Heart left ventricle (tissue), 16 donors: ENCODE results near the gene RAB20. TPM values are rescaled to one million over a fixed set of nuclear protein-coding genes. Genes with fewer than 3 reads are reported as not detected.
A peak's percentile ranks its signal among the peaks of the same experiment; 100 is the strongest.

Experiments used
- ATAC-seq, 4 donors: fragments of 200-7000 bp; cut with Tn5 transposase; one replicate each; pipeline ENCODE4 v1.9.1; 2020 to 2022; ENCODE audit warnings: moderate library complexity in 4 of 4, mild to moderate bottlenecking in 3 of 4, moderate number of reproducible peaks in 1 of 4
- DNase-seq, 5 donors: peaks; one replicate each; pipeline ENCODE4 v3.0.0-alpha.2; 2020
- H3K27ac ChIP-seq, 12 donors: fragments of 200-600 bp; sonication (generic) in 4 of 12; one replicate each; pipeline versions ENCODE4 v1.5.0 to v1.8.0; 2016 to 2022; ENCODE audit warnings: mild to moderate bottlenecking in 2 of 12
- H3K27me3 ChIP-seq, 9 donors: fragments of 200-600 bp; sonication (generic) in 2 of 9; one replicate each; pipeline versions ENCODE4 v1.5.1 to v1.8.0; 2016 to 2022; ENCODE audit warnings: mild to moderate bottlenecking in 3 of 9
- H3K36me3 ChIP-seq, 9 donors: fragments of 200-600 bp; sonication (generic) in 2 of 9; one replicate each; pipeline versions ENCODE4 v1.5.0 to v1.8.0; 2018 to 2022; ENCODE audit warnings: mild to moderate bottlenecking in 2 of 9
- H3K4me1 ChIP-seq, 12 donors: fragments of 200-600 bp; sonication (generic) in 4 of 12; one replicate each; pipeline versions ENCODE4 v1.5.0 to v1.8.0; 2016 to 2022; ENCODE audit warnings: mild to moderate bottlenecking in 3 of 12
- H3K4me3 ChIP-seq, 12 donors: fragments of 200-600 bp; sonication (generic) in 4 of 12; one replicate each; pipeline versions ENCODE4 v1.5.0 to v1.8.0; 2017 to 2022; ENCODE audit warnings: mild to moderate bottlenecking in 9 of 12, moderate library complexity in 4 of 12
- H3K9me3 ChIP-seq, 12 donors: fragments of 200-600 bp; sonication (generic) in 4 of 12; one replicate each; pipeline versions ENCODE4 v1.5.0 to v1.8.0; 2016 to 2022; ENCODE audit warnings: mild to moderate bottlenecking in 1 of 12
- CTCF ChIP-seq, 12 donors: fragments of 200-600 bp; sonication (generic) in 4 of 12; IDR thresholded peaks; one replicate each; pipeline versions ENCODE4 v1.5.0 to v1.8.0; 2018 to 2022; ENCODE audit warnings: antibody characterized with exemption in 12 of 12, mild to moderate bottlenecking in 5 of 12
- POLR2A ChIP-seq, 2 donors: fragments of 450-650 bp; IDR thresholded peaks; one replicate each; pipeline ENCODE4 v1.6.1; 2017; ENCODE audit warnings: antibody characterized with exemption in 2 of 2, mild to moderate bottlenecking in 2 of 2, moderate library complexity in 2 of 2
- whole genome bisulfite sequencing, 4 donors: extraction: QIAGEN DNeasy Blood & Tissue Kit in 2 of 4; methylation state at CpG; one replicate each; pipeline versions ENCODE4 v1.1.5 to v1.1.7; 2013 to 2018; 5-methylcytosine and 5-hydroxymethylcytosine counted together
- intact Hi-C, 10 donors: fragments of 100-400 bp; cut with DNase I; formaldehyde crosslinking; loops; one replicate each; pipeline versions ENCODE4 v1.11.1 to v1.14.2; 2022
- polyA plus RNA-seq, 2 donors: library from polyadenylated mRNA; stranded (reverse); fragments of 200-250 nt; gene quantifications; one replicate each; pipeline ENCODE4 v1.2.3, GENCODE V29; 2013
- total RNA-seq, 9 donors: library from RNA; depleted of rRNA in 2 of 9; stranded (reverse); fragments of >200 nt in 2 of 9; fragmentation: NEBNext Ultra II Directional in 3 of 9; extraction: Animal tissue kit (Norgen Biotek cat#: 25700) in 3 of 9; gene quantifications; one replicate each; pipeline versions ENCODE4 v1.1.0 to v1.2.4, GENCODE V29; 2016 to 2023
- donor health status: ischemic (EF 13 %, LVEDD 7.1; RV severe dilation, severe dysfunction).
- donor health status: healthy with polysubstance abuse.
- donor health status: DM: no; HTN: yes; CAD: no.
- donor health status: DM: no; HTN: no; CAD: no.
- donor health status: ischemic (EF 25% LVEDD 6.9; RV normal size, moderate dysfunction).
- donor health status: ischemic (EF 25% LVEDD 5.7; RV mildly dilated, moderate dysfunction).
- donor health status: healthy.
- donor health status: DM: yes; HTN: yes; CAD: no.
- donor health status: ischemic (EF 35%, LVEDD 5.7; RV mildly dilated, moderate dysfunction).
- donor health status: nonischemic (EF 11% LVEDD 7.7; RV severe dilation, severe dysfunction).
- donor health status: DM: yes; HTN: yes; CAD: no.
- donor health status: PGD.
- donor health status: ischemic (EF 29% LVEDD 5.4; RV normal size, mild dysfunction).
- donor health status: nonischemic (EF 23%, LVEDD 6.1; RV moderate dilation, normal function).

RAB20 gene
- total and polyA plus RNA-seq, 11 donors, result 5.5 to 30.2 (median 13.7) TPM

- TF ChIP-seq POLR2A (IDR thresholded peaks at IDR 0.05) (no peak), CTCF (IDR thresholded peaks at IDR 0.05) (no peak)
- ATAC-seq, result no peak
- Histone ChIP-seq H3K4me1 (peaks cover 0 to 42% (median 26%) of the 10 kb centered on the region in 12 donors), H3K9me3 (peaks cover 0 to 7% (median 0%) of the 10 kb centered on the region in 12 donors), H3K27ac (peak overlapping the region in 1 of 12 donors; percentile 87), H3K36me3 (peaks cover 0 to 80% (median 71%) of the 10 kb centered on the region in 9 donors), H3K27me3 (no peaks in the 10 kb centered on the region), H3K4me3 (no peak overlapping the region)
- intact Hi-C loops, result loop anchor here in 2 of 10 donors (5.0 to 10.0 kb wide), 2 partner anchors 46 to 53 kb away; partner anchors contain the start of gene RAB20 (in 1 of the 2)
- DNase-seq, result no peak
- 94 to 98% (median 96%) methylated on average over 20 to 31 of the region's 31 CpGs for WGBS, 4 donors
Observed at GRCh38 chr13:110511509-110512181, 49.9 kb downstream of the RAB20 start.

GRCh38 chr13:110509971-110510786 lies 51.3 kb downstream of the RAB20 start:
- no peak for TF ChIP-seq CTCF (IDR thresholded peaks at IDR 0.05)
- TF ChIP-seq POLR2A (IDR thresholded peaks at IDR 0.05), result no peak
- 29 to 41% (median 38%) methylated on average over 17 to 18 of the region's 18 CpGs for WGBS, 4 donors
- H3K27me3 ChIP-seq, result no peaks in the 10 kb centered on the region
- no peaks in the 10 kb centered on the region for H3K9me3 ChIP-seq
- peak overlapping the region; percentile 36 to 97 (median 86) for H3K27ac ChIP-seq
- peaks cover 0 to 93% (median 81%) of the 10 kb centered on the region in 9 donors for H3K36me3 ChIP-seq
- H3K4me1 ChIP-seq, result peaks cover 0 to 53% (median 28%) of the 10 kb centered on the region in 12 donors
- DNase-seq, result peak in 4 of 5 donors; percentile 47 to 68 (median 64)
- ATAC-seq, result peak in 3 of 4 donors; percentile 13 to 24 (median 20)
- intact Hi-C loops, result loop anchor here in 6 of 10 donors (5.0 to 10.0 kb wide), 3 partner anchors 47 to 55 kb away; partner anchors contain the start of gene RAB20 (in 5 of the 6)
- no peak overlapping the region for H3K4me3 ChIP-seq

GRCh38 chr13:110509478-110509926 lies 52.0 kb downstream of the RAB20 start:
- Histone ChIP-seq H3K36me3 (peaks cover 0 to 99% (median 80%) of the 10 kb centered on the region in 9 donors), H3K27me3 (no peaks in the 10 kb centered on the region), H3K4me3 (no peak overlapping the region), H3K27ac (peak overlapping the region; percentile 36 to 97 (median 86)), H3K9me3 (no peaks in the 10 kb centered on the region), H3K4me1 (peaks cover 0 to 53% (median 28%) of the 10 kb centered on the region in 12 donors)
- intact Hi-C loops, result loop anchor here in 4 of 10 donors (5.0 to 10.0 kb wide), 2 partner anchors 53 to 55 kb away; partner anchors contain the start of gene RAB20 (in 4 of the 4)
- TF ChIP-seq POLR2A (IDR thresholded peaks at IDR 0.05) (no peak), CTCF (IDR thresholded peaks at IDR 0.05) (no peak)
- ATAC-seq (peak; percentile 41 to 58 (median 52)), DNase-seq (peak in 1 of 5 donors; percentile 64)
- WGBS, 4 donors, result 29 to 40% (median 30%) methylated on average over 4 of the region's 4 CpGs
